ENCODE data around the gene GH2. TPM values are rescaled to one million over a fixed set of nuclear protein-coding genes. Genes with fewer than 3 reads are reported as not detected.
"Not testable (repeated sequence)": the region's sequence is repeated elsewhere in the genome, so short reads cannot be mapped to it uniquely, and the experiment has no call there.

Gene GH2
- total RNA-seq, 1 donor from 2014 or later: not detected

- not testable (repeated sequence) for H3K27me3 ChIP-seq (ENCODE audit: control insufficient read depth, insufficient read depth, low read length)
- DNase-seq (ENCODE audit: low read depth): peak; percentile 51
Observed at GRCh38 chr17:63871646-63872365, 9.9 kb downstream of the GH2 start.

GRCh38 chr17:63870292-63870665 lies 11.5 kb downstream of the GH2 start:
- H3K4me3 ChIP-seq (ENCODE audit: low read depth, low read length); DNase-seq (ENCODE audit: low read depth); H3K36me3 ChIP-seq (ENCODE audit: control insufficient read depth, insufficient read depth, low read length); H3K27me3 ChIP-seq (ENCODE audit: control insufficient read depth, insufficient read depth, low read length): not testable (repeated sequence)

More at GRCh38 chr17:63871646-63872365, 9.9 kb downstream of the GH2 start:
- H3K4me3 ChIP-seq (ENCODE audit: low read depth, low read length); H3K36me3 ChIP-seq (ENCODE audit: control insufficient read depth, insufficient read depth, low read length): not testable (repeated sequence)

DNA sequence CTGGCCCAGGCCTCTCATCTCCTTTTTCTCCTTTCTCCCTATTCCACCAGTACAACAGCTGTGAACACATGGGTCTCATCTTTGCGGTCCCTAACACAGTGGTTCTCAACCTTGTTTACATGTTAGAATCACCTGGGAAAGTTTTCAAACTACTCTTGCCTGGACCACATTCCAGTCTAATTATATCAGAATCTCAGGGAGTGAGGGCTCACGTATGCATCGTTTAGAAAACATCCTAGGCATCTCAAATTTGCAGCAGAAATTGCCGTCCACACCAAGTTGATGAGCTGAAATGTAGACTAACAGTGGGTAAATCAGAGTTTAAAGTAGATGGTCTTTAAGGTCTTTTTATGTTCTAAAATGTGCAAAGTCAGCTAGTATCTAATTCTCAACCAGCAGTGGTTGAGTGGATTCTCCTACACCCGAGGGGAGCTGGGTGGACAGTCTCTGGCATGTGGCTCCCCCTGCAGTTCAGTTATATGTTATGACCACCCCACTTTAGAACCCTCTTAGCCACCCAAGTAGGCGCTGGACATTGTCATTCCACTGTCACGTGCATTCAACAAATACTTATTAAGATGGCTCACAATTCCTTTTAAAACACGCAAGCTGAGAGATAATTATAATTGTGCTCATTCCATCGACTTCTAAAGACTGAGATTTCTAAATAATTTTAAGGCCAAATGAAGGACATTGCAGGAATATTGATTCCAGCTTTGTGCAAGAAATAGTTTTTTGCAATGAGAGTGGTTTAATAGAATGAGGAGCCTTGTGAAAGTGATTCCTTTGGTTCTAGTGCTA lies 12.1 kb downstream of the GH2 start:
- DNase-seq (ENCODE audit: low read depth): peak; percentile 21
- not testable (repeated sequence) for H3K27me3 ChIP-seq (ENCODE audit: control insufficient read depth, insufficient read depth, low read length); H3K4me3 ChIP-seq (ENCODE audit: low read depth, low read length); H3K36me3 ChIP-seq (ENCODE audit: control insufficient read depth, insufficient read depth, low read length)
- peak; percentile 14 for TF ChIP-seq CTCF (IDR thresholded peaks at IDR 0.05; ENCODE audit: insufficient read depth, low read length, poor library complexity, severe bottlenecking)

DNA sequence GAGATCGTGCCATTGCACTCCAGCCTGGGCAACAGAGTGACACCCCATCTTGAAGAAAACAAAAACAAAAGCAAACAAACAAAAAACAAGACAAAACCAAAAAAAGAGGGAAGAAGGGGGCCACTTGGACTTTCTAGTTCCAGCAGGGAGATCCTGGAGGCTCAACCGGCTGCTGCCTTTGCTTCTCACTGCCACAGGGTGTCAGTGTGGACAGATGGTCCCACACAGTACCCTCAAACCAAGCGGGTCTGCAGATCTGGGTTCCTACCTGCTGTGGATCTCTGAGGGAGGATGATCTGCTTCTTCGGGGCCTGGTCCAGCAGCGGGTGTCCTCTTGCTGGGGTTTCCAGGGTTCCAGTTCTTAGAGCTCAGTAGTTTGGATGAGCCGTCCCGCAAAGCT lies 15.1 kb downstream of the GH2 start:
- H3K27me3 ChIP-seq (ENCODE audit: control insufficient read depth, insufficient read depth, low read length); H3K36me3 ChIP-seq (ENCODE audit: control insufficient read depth, insufficient read depth, low read length); H3K4me3 ChIP-seq (ENCODE audit: low read depth, low read length); DNase-seq (ENCODE audit: low read depth): not testable (repeated sequence)
- TF ChIP-seq CTCF (IDR thresholded peaks at IDR 0.05; ENCODE audit: insufficient read depth, low read length, poor library complexity, severe bottlenecking): peak; percentile 29

- TF ChIP-seq CTCF (IDR thresholded peaks at IDR 0.05; ENCODE audit: insufficient read depth, low read length, poor library complexity, severe bottlenecking): no peak
- Histone ChIP-seq H3K36me3 (ENCODE audit: control insufficient read depth, insufficient read depth, low read length) (no peaks in the 10 kb centered on the region), H3K4me3 (ENCODE audit: low read depth, low read length) (no peak overlapping the region), H3K27me3 (ENCODE audit: control insufficient read depth, insufficient read depth, low read length) (peaks cover 5% of the 10 kb centered on the region)
- DNase-seq (ENCODE audit: low read depth): no peak
Observed at GRCh38 chr17:63859257-63859656, 22.5 kb downstream of the GH2 start.

GRCh38 chr17:63856425-63856824 lies 25.3 kb downstream of the GH2 start:
- H3K4me3 ChIP-seq (ENCODE audit: low read depth, low read length); H3K27me3 ChIP-seq (ENCODE audit: control insufficient read depth, insufficient read depth, low read length); DNase-seq (ENCODE audit: low read depth); H3K36me3 ChIP-seq (ENCODE audit: control insufficient read depth, insufficient read depth, low read length): not testable (repeated sequence)

DNA sequence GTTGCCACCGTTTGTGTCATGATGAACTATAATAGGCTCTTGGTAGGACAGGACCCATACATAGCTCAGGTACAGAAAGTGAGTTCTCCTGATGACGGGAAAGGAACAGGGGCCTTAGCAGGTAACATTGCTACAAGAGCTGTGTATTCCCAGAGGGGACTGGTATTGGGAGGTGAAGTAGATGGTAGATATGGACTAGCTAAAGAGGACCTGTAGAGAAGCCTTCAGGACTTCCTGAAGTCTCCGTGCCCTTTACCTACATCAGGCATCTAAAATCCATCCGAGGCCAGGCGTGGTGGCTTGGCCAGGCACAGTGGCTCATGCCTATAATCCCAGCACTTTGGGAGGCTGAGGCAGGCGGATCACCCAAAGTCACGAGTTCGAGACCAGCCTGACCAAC lies 26.6 kb downstream of the GH2 start:
- Histone ChIP-seq H3K36me3 (ENCODE audit: control insufficient read depth, insufficient read depth, low read length) (no peaks in the 10 kb centered on the region), H3K27me3 (ENCODE audit: control insufficient read depth, insufficient read depth, low read length) (peaks cover 5% of the 10 kb centered on the region), H3K4me3 (ENCODE audit: low read depth, low read length) (no peak overlapping the region)
- no peak for TF ChIP-seq CTCF (IDR thresholded peaks at IDR 0.05; ENCODE audit: insufficient read depth, low read length, poor library complexity, severe bottlenecking)
- DNase-seq (ENCODE audit: low read depth): no peak
